Activated CD8-positive, alpha-beta T cell treated with anti-CD3 and anti-CD28 coated beads for 36 hours (primary cell): ENCODE results near the gene RNF150. TPM values are rescaled to one million over a fixed set of nuclear protein-coding genes. Genes with fewer than 3 reads are reported as not detected.

Source experiments
- ATAC-seq: fragments of 200-7000 bp; cut with Tn5 transposase; one replicate; pipeline ENCODE4 v1.10.0; 2021; ENCODE audit warnings: mild to moderate bottlenecking, moderate library complexity
- CTCF ChIA-PET: fragments of 350-600 bp; sonication (Branson Sonifier 250); formaldehyde crosslinking; loops from one replicate; lab custom pipeline; 2021; ENCODE audit warnings: antibody characterized with exemption; lab: Charles Lee
- POLR2A ChIA-PET: fragments of 350-600 bp; sonication (Branson Sonifier 250); formaldehyde crosslinking; loops from one replicate; lab custom pipeline; 2021; ENCODE audit warnings: antibody characterized with exemption; lab: Charles Lee
- DNase-seq: peaks from one replicate; pipeline ENCODE4 v3.0.0-alpha.2; 2020
- H3K27ac Mint-ChIP-seq: one replicate; pipeline ENCODE4 v1.8.0; 2021; ENCODE audit warnings: mild to moderate bottlenecking, mixed read lengths
- H3K27me3 Mint-ChIP-seq: one replicate; pipeline ENCODE4 v1.8.0; 2021; ENCODE audit warnings: mixed read lengths
- H3K36me3 Mint-ChIP-seq: one replicate; pipeline ENCODE4 v1.8.0; 2021; ENCODE audit warnings: low read depth, mixed read lengths
- H3K4me1 Mint-ChIP-seq: one replicate; pipeline ENCODE4 v1.8.0; 2021; ENCODE audit warnings: low read depth, mixed read lengths
- H3K4me3 Mint-ChIP-seq: one replicate; pipeline ENCODE4 v1.8.0; 2021; ENCODE audit warnings: mild to moderate bottlenecking, moderate library complexity, mixed read lengths
- H3K9me3 Mint-ChIP-seq: one replicate; pipeline ENCODE4 v1.8.0; 2021; ENCODE audit warnings: mixed read lengths
- CTCF ChIP-seq: fragments of 200-600 bp; IDR thresholded peaks from one replicate; pipeline ENCODE4 v1.8.0; 2022; ENCODE audit warnings: antibody characterized with exemption, mild to moderate bottlenecking
- intact Hi-C: fragments of 100-400 bp; cut with micrococcal nuclease; formaldehyde crosslinking; loops from one replicate; pipeline ENCODE4 v1.10.0; 2022
- total RNA-seq, 2 experiments: library from RNA; stranded (reverse); gene quantifications; one replicate each; pipeline ENCODE4 v1.2.3, GENCODE V29; 2021

Gene RNF150
- total RNA-seq, 2 experiments from 2014 or later = 0.09 to 0.43 TPM

- H3K4me3 Mint-ChIP-seq = no peak overlapping the region
Measured at GRCh38 chr4:141074098-141074878, 59.0 kb downstream of the RNF150 start.

GRCh38 chr4:141066690-141067089 is 66.6 kb downstream of the RNF150 start:
- Mint-ChIP-seq H3K4me3 (no peak overlapping the region), H3K9me3 (no peaks in the 10 kb centered on the region), H3K27me3 (no peaks in the 10 kb centered on the region), H3K27ac (no peak overlapping the region), H3K4me1 (no peaks in the 10 kb centered on the region), H3K36me3 (no peaks in the 10 kb centered on the region)
- intact Hi-C loops = no loop called here
- no peak for TF ChIP-seq CTCF
- no peak for ATAC-seq
- DNase-seq = no peak
- CTCF ChIA-PET = no interaction called here
- POLR2A ChIA-PET = no interaction called here

More at GRCh38 chr4:141074098-141074878, 59.0 kb downstream of the RNF150 start:
- Mint-ChIP-seq H3K4me1 (no peaks in the 10 kb centered on the region), H3K9me3 (no peaks in the 10 kb centered on the region), H3K36me3 (no peaks in the 10 kb centered on the region), H3K27ac (no peak overlapping the region), H3K27me3 (peaks cover 1% of the 10 kb centered on the region)
- no peak for ATAC-seq
- intact Hi-C loops = no loop called here
- POLR2A ChIA-PET = no interaction called here
- CTCF ChIA-PET = no interaction called here
- no peak for TF ChIP-seq CTCF
- no peak for DNase-seq

DNA sequence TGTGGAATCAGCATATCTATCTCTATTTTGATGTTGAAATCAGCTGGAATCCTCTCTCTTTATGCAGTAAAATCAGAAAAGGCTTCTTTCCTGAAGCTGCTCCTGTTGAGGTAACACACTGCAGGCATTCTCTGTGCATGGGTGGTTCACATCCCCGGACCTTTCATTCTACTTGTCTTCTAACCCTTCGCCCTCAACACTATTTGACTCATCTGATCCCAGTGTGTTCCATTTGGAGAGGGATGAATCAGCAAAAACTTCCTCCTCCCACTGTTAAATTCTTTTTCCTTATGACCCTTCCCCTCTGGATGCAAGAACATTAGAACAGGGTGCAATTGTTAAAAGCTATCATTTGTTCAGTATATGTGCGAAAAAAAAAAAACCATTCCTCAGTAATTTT is 67.4 kb downstream of the RNF150 start:
- H3K9me3 Mint-ChIP-seq = no peaks in the 10 kb centered on the region
- no peak overlapping the region for H3K4me3 Mint-ChIP-seq
- intact Hi-C loops = no loop called here
- H3K27me3 Mint-ChIP-seq = no peaks in the 10 kb centered on the region
- ChIA-PET POLR2A (no interaction called here), CTCF (no interaction called here)
- no peaks in the 10 kb centered on the region for H3K4me1 Mint-ChIP-seq
- no peak for DNase-seq
- H3K27ac Mint-ChIP-seq = no peak overlapping the region
- no peak for TF ChIP-seq CTCF
- H3K36me3 Mint-ChIP-seq = no peaks in the 10 kb centered on the region
- no peak for ATAC-seq

- no peak for DNase-seq
- Mint-ChIP-seq H3K27ac (no peak overlapping the region), H3K27me3 (no peaks in the 10 kb centered on the region), H3K4me3 (no peak overlapping the region), H3K9me3 (no peaks in the 10 kb centered on the region), H3K36me3 (no peaks in the 10 kb centered on the region), H3K4me1 (no peaks in the 10 kb centered on the region)
- ATAC-seq = no peak
- ChIA-PET CTCF (no interaction called here), POLR2A (no interaction called here)
- intact Hi-C loops = no loop called here
- TF ChIP-seq CTCF = no peak
Measured at GRCh38 chr4:141062651-141063050, 70.6 kb downstream of the RNF150 start.

DNA sequence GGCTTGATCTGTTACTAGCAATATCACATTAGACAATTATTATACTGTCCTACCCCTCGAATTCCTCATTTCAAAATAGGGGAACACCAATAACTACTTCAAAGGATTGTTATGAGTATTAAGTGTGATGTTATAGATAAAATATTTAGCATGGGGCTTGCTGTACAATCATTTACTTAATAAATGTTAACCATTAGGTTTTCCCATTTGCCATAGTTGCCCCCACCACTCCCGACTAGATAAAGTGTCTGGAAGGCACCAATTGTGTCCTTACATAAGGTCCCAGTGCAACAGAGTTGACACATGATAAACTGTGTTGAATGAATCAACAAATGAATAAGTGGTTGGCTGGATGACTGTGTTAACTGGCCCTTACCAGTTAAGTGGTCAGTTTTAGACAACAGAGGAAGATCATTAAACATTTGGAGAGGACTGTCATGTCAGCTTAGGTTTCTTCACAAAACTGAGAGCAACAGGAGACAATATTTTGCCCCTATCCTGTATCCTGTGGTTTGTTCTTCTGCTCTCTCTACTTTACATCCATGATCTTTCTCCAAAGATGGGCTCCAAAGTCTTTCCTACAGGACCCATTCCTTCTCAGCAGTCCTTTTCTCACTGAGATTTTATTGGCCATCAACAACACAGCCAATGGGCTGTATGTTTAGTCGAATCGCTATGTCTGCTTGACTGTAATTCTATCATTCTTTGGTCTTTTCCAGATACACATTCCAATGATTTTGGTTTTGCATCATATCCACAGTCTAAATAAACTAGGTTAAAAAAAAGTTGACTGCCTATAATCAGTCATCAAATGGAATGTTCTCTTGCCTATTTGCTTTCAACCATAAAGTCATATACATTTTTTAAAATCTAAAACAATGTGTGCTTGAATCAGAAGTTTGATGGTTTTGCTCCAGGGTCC is 74.4 kb downstream of the RNF150 start:
- no peak overlapping the region for H3K27ac Mint-ChIP-seq
- H3K4me3 Mint-ChIP-seq = no peak overlapping the region
- no peak for DNase-seq
- CTCF ChIA-PET = no interaction called here
- TF ChIP-seq CTCF = no peak
- ATAC-seq = no peak
- no peaks in the 10 kb centered on the region for H3K36me3 Mint-ChIP-seq
- POLR2A ChIA-PET = no interaction called here
- no peaks in the 10 kb centered on the region for H3K27me3 Mint-ChIP-seq
- no peaks in the 10 kb centered on the region for H3K4me1 Mint-ChIP-seq
- intact Hi-C loops = no loop called here
- no peaks in the 10 kb centered on the region for H3K9me3 Mint-ChIP-seq
